22Rv1 (cell line): ENCODE measurements around the gene SERHL2.
"Not testable (repeated sequence)": the region's sequence is repeated elsewhere in the genome, so short reads cannot be mapped to it uniquely, and the experiment has no call there.

Experiments
- ZFX ChIP-seq: fragments of 450-650 bp; IDR thresholded peaks from 2 replicates; pipeline ENCODE4 v1.6.1; 2017; ENCODE audit warnings: antibody characterized with exemption, borderline replicate concordance
- TF ChIP-seq, protein P1 (sequence below): fragments of 450-650 bp; IDR thresholded peaks from 2 replicates; pipeline ENCODE4 v1.5.1; 2017; ENCODE audit warnings: mild to moderate bottlenecking

DNA sequence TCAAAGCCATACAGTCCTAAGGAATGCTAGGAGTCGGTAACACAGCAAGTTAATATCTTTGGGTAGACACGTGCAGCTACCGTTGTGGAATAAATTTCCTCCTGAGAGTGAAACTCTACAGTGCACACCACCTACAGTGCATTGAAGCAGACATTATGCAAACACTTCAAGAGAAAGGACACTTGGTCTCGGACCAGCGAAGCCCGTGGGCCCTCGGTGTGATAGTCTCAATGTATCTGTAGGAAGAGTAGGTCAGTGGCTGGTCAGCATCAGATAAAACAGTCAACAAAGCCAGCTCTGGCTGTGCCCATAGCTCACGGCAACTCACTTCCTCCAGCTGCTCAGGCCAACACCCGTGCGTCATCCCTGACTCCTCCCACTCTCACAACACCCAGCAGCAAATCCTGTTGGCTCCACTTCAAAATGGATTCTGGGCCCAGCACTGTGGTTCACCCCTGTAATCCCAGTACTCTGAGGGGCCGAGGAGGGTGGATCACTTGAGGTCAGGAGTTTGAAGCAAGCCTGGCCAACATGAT, 14.5 kb upstream of the SERHL2 start:
- TF ChIP-seq, protein P1, sequence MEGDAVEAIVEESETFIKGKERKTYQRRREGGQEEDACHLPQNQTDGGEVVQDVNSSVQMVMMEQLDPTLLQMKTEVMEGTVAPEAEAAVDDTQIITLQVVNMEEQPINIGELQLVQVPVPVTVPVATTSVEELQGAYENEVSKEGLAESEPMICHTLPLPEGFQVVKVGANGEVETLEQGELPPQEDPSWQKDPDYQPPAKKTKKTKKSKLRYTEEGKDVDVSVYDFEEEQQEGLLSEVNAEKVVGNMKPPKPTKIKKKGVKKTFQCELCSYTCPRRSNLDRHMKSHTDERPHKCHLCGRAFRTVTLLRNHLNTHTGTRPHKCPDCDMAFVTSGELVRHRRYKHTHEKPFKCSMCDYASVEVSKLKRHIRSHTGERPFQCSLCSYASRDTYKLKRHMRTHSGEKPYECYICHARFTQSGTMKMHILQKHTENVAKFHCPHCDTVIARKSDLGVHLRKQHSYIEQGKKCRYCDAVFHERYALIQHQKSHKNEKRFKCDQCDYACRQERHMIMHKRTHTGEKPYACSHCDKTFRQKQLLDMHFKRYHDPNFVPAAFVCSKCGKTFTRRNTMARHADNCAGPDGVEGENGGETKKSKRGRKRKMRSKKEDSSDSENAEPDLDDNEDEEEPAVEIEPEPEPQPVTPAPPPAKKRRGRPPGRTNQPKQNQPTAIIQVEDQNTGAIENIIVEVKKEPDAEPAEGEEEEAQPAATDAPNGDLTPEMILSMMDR, result not testable (repeated sequence)
- not testable (repeated sequence) for TF ChIP-seq ZFX
